AG09319 (cell line): Measurements from ENCODE around the gene ALS2.
"Not testable (repeated sequence)": the region's sequence is repeated elsewhere in the genome, so short reads cannot be mapped to it uniquely, and the experiment has no call there.

ENCODE experiments used
- DNase-seq: peaks from one replicate; pipeline ENCODE4 v3.0.0-alpha.2; 2010; ENCODE audit warnings: low read depth; ENCODE audit errors: extremely low read depth
- CTCF ChIP-seq: IDR thresholded peaks from 2 replicates; pipeline ENCODE4 v1.5.1; 2011; ENCODE audit warnings: low read depth, mild to moderate bottlenecking, inconsistent platforms, low read length, moderate library complexity

Gene ALS2

GRCh38 chr2:201678401-201678800 is 102.3 kb downstream of the ALS2 start:
- no peak for DNase-seq
- no peak for TF ChIP-seq CTCF

- no peak for TF ChIP-seq CTCF
- DNase-seq = no peak
Measured at GRCh38 chr2:201675454-201675853, 105.3 kb downstream of the ALS2 start.

- no peak for TF ChIP-seq CTCF
- DNase-seq = no peak
Measured at GRCh38 chr2:201674794-201675193, 105.9 kb downstream of the ALS2 start.

- TF ChIP-seq CTCF = no peak
- DNase-seq = no peak
Measured at GRCh38 chr2:201674298-201674697, 106.4 kb downstream of the ALS2 start.

GRCh38 chr2:201673546-201673945 is 107.2 kb downstream of the ALS2 start:
- DNase-seq = no peak
- no peak for TF ChIP-seq CTCF

- DNase-seq = not testable (repeated sequence)
Measured at GRCh38 chr2:201671205-201671604, 109.5 kb downstream of the ALS2 start.

- TF ChIP-seq CTCF = no peak
- DNase-seq = no peak
Measured at GRCh38 chr2:201669865-201670264, 110.9 kb downstream of the ALS2 start.

- DNase-seq = no peak
- TF ChIP-seq CTCF = no peak
Measured at GRCh38 chr2:201668402-201668910, 112.3 kb downstream of the ALS2 start.
